CD4-positive, alpha-beta T cell treated with Interleukin-6 at 100 ng/mL for 8 hours (primary cell): ENCODE data around the gene TMF1.
A peak's percentile ranks its signal among the peaks of the same experiment; 100 is the strongest.

Experiments
- DNase-seq: peaks from one replicate; pipeline ENCODE4 v3.0.0-alpha.2; 2020; ENCODE audit warnings: mixed read lengths, low spot score

TMF1 gene

DNA sequence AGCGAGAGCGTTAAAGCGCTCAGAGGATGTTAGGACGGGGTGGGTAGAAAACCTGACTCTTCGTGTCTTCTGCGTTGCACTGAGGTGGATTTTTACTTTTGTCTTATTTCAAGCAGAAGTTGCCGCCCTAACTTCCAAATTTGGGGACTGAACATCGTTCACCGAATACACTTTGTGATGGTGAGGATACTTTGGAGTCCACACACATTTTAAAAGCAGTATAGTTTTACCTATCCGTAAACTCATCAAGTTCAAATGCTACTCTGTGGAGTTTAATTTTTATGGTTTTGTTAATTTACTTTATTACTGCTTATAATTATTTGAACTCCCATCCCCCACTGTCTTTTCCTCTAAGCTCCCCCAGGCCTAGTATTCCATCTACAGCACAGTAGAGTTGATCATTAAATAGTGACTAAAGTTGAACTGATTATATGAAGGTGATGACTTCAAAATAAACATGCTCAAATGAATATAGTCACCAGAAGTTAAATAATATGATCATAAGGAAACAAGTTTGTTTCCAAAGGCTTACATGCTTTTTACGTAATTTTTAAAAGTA lies 38.0 kb downstream of the TMF1 start:
- DNase-seq: no peak

DNA sequence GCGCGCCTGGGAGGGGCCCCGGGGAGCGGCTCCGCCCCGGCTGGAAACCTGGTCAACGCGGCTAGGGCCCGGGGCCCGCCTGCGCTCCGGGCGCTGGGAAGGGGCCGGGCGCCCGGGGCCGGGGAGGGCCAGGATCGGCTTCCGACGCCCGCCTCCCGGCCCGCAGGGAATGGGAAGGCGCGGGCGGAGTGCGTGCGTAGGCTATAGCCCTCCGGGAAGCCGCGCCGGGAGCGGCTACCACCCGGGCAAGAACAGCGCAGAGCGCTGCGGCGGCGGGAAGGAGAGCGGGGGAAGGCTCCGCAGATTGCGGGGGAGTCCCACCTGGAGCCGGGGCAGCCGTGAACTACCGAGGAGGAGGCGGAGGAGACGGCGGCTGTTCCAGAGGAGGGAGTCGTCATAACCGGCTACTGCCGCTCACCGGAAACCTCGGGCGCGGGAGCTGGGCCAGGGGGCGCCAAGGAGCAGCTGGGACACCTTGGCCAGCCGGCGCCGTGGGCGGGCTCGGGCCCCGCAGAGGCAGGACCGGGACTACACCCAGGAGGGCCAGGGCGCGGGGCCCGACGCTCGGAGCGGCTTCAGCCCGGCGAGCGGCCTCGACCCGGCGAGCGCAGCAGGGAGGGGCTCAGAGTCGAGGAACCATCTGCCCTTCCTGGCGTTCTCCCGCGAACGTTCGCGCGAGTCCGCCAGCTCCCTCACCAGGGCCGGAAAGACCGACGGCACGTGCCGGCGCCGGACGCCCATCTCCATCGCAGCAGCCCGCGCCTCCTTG lies 38.7 kb downstream of the TMF1 start, which contains the start of gene EOGT:
Gene EOGT, minus strand, starts transcription at position 432 of the 769 bp plus-strand sequence. CDS start 3,838 bp downstream, outside the sequence.
- DNase-seq: peak; percentile 75

DNA sequence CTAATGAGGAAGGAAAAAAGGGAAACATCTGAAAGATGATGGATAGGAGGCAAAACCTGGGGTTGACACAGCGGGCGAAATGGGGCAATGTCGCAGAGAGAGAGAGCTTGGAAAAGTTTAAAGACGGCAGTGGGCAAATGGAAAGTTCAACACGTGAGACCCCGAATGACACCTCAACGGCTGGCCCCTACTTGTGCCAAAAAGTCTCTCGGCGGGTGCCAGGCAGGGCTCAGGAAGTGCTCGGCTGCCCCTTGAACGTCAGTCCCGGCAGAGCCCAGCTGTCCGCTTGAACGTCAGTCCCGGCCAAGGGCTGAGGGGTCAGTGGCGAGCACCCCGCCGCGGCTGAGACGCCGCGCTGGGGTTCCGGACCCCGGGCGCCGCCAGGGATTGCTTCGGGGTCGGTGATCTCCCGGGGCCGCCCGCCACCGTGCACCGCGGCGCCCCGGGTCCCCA lies 39.3 kb downstream of the TMF1 start:
- DNase-seq: no peak

- DNase-seq: no peak
These were observed 39.9 kb downstream of the TMF1 start for GRCh38 chr3:69012100-69012799.

GRCh38 chr3:69011096-69011730 lies 40.9 kb downstream of the TMF1 start:
- no peak for DNase-seq

- DNase-seq: no peak
These were observed 42.3 kb downstream of the TMF1 start for GRCh38 chr3:69009559-69010410.

- no peak for DNase-seq
These were observed 43.2 kb downstream of the TMF1 start for GRCh38 chr3:69008980-69009379.

DNA sequence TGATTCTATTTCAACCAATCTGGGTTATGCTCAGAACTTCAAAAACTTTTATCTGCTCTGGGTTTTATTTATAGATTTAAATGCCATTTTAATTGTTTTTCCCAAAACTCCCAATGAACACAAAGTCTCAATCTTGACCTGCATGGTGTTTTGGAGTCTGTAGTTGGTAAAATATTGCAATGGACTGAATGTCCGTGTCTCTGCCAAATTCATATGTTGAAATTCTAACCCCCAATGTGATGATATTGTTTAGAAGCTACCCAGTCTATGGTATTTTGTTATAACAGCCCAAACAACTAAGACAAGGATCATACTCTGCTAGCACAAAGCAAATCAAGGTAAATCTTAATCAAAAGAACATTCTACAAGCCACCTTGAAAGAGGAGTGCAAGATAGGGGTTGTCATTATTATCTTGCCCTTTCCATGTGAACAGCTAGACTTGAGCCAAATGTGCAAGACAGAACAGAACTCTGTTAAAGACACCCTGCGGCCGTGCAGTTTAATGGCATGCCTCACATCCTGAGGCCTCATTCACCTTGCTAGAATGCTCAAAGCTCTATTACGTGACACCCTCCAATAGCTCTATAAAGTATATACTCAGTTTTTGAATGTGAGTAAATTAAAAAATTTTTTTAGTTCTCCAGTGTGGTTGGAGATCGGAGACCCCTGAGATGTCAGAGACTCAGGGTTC lies 46.2 kb downstream of the TMF1 start:
- DNase-seq: no peak

- no peak for DNase-seq
These were observed 46.9 kb downstream of the TMF1 start for GRCh38 chr3:69005071-69005790.

GRCh38 chr3:69004138-69004537 lies 48.0 kb downstream of the TMF1 start:
- no peak for DNase-seq

- DNase-seq: no peak
These were observed 52.5 kb downstream of the TMF1 start for GRCh38 chr3:68999605-69000004.

DNA sequence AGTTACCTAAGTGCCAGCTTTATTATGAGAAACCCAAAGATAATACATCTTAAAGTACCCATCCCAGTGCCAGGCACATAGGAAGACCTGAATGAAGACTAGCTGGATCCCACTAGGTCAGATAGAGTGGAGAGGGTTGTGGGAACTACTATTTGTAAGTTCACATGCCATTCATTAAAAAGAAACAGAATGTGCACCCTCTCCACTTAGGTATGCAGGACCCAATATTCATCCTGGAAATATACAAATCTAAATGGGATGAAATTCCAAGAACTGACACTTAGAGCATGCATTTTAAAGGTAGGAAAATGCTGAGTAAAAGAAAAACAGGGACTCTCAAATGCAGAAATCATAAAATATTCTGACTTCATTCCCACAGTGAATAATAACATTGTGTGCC lies 53.0 kb downstream of the TMF1 start:
- no peak for DNase-seq

DNA sequence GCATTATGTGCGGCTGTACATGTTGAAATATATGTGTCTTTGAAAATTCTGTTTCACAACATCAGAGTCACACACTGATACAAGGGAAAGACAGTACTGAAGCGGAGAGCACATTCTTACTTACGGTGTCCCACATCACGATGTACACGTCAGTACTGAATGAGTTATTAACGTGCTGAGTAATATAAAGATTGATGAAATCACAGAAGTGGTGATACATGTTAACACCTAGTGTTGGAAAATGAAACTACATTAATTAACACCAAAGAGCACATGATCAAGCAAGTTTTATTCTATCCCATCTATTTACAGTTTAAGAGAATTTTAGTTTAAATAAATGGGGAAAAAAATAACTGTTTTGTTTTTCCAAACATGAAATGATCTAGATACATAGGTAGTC lies 54.2 kb downstream of the TMF1 start:
- DNase-seq: no peak

DNA sequence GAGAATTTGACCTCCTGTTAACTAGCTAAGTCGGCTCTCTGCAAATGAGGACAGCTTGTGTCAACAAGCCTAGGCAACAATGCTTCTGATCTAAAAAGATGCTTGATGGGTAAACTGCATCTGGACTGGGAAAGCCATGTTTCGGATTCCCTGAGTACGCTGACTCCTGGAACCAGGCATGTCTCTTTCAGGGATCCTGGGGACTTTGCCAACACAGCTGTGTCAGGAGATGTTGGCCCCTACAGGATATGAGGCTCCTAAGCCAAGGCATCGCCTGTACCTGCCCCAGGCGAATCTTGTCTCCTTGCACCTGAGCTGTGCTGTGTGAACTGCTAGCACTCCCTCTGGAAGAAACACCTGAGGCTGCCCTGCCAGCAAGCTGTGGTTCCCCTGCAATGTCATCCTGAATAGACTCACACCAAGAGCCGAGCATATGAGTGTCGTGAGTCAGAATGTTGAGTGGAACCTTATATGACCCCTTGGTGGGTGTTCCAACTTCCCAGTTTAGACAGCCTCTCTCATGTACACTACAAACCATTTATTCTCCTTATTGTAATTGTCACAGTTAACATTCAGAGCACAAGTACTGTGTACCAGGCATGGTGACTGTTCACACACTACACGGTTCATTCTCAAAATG lies 55.7 kb downstream of the TMF1 start:
- no peak for DNase-seq

DNA sequence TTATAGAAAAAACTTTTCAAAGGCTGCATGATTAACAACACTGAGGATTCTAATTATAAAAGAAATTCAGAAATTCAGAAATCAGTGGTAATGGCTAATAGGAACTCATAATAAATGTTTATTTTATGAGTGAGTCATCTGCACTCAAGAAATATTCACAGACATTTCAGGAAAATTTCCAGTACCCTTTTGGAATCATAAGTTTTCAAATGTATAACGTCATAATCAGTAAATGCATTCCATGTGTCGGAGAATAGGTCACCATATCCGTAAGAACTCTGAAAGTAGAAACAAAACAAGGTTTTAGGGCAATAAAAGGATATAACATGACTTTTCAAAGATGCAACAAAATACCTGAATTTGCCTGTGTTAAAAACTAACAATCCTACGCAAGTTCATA lies 63.4 kb downstream of the TMF1 start:
- no peak for DNase-seq

GRCh38 chr3:68987322-68987721 lies 64.8 kb downstream of the TMF1 start:
- no peak for DNase-seq

- no peak for DNase-seq
These were observed 65.5 kb downstream of the TMF1 start for GRCh38 chr3:68986496-68987208.

- no peak for DNase-seq
These were observed 66.9 kb downstream of the TMF1 start for GRCh38 chr3:68985146-68985790.
